GM21367 (cell line): Measurements from ENCODE around the gene ANKRD12.
"Not testable (repeated sequence)": the region's sequence is repeated elsewhere in the genome, so short reads cannot be mapped to it uniquely, and the experiment has no call there.

Experiments used
- ATAC-seq: cut with Tn5 transposase; IDR thresholded peaks from one replicate; pipeline ENCODE4 v1.9.1; 2021; ENCODE audit not compliant: unreplicated experiment

The ANKRD12 gene

GRCh38 chr18:9140984-9141383 lies 4.4 kb downstream of the ANKRD12 start:
- no peak for ATAC-seq

DNA sequence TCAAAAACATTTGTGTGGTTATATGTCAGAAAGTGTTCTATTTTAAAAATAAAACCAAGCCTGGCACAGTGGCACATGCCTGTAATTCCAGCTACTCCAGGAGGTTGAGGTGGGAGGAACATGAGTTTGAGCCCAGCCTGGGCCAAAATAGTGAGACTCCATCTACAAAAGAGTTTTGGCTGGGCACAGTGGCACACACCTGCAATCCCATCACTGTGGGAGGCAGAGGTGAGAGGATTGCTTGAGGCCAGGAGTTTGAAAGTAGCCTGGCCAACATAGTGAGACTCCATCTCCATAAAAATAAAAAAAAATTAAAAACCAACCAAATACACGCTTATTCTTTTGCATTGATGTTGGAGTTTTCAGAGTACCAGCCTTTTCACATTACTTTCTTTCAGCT lies 9.6 kb downstream of the ANKRD12 start:
- ATAC-seq, result no peak

GRCh38 chr18:9147440-9148202 lies 11.0 kb downstream of the ANKRD12 start:
- ATAC-seq, result peak; percentile 51

- no peak for ATAC-seq
These were observed 11.6 kb downstream of the ANKRD12 start for GRCh38 chr18:9148203-9148552.

DNA sequence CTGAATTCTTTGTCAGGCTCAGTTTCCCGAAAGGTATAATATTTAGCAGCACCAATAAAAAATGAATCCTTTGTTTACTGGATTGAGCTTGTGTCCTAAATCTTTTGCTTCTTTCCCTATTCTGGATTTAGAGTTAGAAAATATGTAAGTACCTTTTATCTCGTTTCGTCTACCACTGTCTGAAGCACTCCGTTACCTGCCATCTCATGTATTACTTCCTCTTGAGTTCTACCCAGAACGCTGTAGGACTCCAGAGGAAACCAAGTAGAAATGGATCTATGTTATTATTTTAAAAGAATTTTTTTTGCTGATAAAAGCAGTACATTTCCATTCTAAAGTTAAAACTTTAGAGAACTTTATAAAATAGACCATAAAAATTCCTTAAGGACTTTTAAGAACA lies 13.5 kb downstream of the ANKRD12 start:
- no peak for ATAC-seq

DNA sequence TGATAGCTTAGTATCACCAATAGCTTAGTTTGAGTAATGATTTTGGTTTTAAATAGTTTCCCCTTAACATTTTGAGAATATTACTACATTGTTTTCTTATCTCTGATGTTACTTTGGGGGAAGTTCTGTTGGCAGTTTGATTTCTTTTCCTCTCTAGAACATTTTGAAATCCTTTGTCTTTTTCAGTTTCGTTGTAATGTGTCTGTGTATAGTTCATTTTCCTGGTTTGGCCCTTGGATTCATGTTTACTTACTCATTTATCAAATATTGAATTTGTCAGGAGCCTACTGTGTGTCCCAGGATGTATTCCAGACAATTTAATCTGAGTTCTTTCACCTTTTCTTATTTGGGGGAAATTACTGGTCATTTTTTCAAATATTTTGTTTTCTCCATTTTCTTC lies 16.7 kb downstream of the ANKRD12 start:
- ATAC-seq, result no peak

- no peak for ATAC-seq
These were observed 20.1 kb downstream of the ANKRD12 start for GRCh38 chr18:9156604-9157249.

DNA sequence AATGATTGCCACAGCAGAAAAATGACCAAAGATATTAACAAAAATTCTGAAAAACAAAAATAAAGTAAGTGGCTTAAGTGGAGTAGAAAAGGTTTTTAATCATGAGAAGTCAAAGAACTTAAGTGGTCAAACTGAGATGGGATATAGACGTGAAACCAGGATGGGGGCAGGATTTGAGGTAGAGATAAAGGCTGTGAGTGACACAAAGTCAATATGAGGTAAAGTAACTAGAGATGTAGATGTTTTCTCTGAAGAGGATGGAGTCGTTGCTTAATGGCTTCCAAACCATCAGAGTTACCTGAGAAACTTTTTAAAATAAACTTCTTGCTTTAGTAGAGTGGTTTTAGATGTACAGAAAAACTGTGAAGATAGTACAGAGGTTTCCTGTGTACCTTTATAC lies 21.2 kb downstream of the ANKRD12 start:
- no peak for ATAC-seq

GRCh38 chr18:9160014-9160413 lies 23.4 kb downstream of the ANKRD12 start:
- ATAC-seq, result no peak

- ATAC-seq, result not testable (repeated sequence)
These were observed 26.1 kb downstream of the ANKRD12 start for GRCh38 chr18:9162663-9163062.

GRCh38 chr18:9164149-9164548 lies 27.6 kb downstream of the ANKRD12 start:
- not testable (repeated sequence) for ATAC-seq

DNA sequence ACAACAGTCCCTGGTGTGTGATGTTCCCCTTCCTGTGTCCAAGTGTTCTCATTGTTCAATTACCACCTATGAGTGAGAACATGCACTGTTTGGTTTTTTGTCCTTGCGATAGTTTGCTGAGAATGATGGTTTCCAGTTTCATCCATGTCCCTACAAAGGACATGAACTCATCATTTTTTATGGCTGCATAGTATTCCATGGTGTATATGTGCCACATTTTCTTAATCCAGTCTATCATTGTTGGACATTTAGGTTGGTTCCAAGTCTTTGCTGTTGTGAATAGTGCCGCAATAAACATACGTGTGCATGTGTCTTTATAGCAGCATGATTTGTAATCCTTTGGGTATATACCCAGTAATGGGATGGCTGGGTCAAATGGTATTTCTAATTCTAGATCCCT lies 29.3 kb downstream of the ANKRD12 start:
- not testable (repeated sequence) for ATAC-seq

- not testable (repeated sequence) for ATAC-seq
These were observed 32.9 kb downstream of the ANKRD12 start for GRCh38 chr18:9169515-9169914.

DNA sequence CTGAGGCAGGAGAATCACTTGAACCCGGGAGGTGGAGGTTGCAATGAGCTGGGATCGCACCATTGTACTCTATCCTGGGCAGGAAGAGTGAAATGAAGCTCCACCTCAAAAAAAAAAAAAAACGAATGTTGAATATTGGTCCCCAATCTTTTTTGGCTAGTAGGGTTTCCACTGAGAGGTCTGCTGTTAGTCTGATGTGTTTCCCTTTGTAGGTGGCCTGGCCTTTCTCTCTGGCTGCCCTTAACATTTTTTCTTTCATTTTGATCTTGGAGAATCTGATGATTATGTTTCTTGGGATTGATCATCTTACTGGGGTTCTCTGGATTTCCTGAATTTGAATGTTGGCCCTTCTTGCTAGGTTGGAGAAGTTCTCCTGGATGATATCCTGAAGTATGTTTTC lies 35.3 kb downstream of the ANKRD12 start:
- not testable (repeated sequence) for ATAC-seq

- no peak for ATAC-seq
These were observed 36.0 kb downstream of the ANKRD12 start for GRCh38 chr18:9172506-9173127.

DNA sequence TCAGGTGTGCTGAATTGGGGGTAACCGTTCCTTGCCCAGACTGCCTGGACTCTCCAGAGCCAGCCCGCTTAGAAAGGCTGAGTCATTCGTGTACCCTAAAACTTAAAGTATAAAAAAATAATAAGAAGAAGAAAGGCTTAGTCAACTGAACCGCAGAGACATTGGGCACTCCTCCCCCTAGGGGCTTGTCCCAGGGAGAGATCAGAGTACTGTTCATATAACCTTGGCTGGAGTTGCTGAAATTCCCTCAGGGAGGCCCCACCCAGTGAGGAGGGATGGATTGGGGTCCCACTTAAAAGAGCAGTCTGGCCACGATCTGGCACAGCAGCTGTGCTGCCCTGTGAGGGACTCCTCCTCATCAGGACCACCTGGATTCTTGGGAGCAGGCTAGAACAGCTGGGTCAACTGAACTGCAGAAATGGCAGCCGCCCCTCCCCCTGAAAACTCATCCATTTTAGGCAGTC lies 37.2 kb downstream of the ANKRD12 start:
- ATAC-seq, result no peak

- ATAC-seq, result no peak
These were observed 37.7 kb downstream of the ANKRD12 start for GRCh38 chr18:9174302-9174701.

GRCh38 chr18:9175115-9175514 lies 38.5 kb downstream of the ANKRD12 start:
- no peak for ATAC-seq

DNA sequence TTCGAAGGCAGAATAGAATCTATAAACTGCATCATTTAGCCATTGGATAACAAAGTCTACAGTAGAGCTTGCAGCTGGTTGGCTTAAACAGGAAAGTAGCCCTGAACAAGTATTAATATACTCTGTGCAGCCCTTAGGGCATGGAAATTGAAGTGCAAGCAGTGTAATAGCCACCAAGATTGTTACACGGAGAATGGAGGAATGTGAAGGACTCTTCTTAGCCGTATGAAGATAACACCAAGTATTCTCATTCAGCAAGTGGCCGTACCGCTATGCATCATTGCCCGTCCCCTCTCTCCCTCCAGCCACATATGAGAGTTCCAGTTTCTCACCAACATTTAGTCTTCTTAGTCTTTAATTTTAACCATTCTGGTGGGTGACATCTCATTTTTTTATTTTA lies 40.5 kb downstream of the ANKRD12 start:
- ATAC-seq, result no peak

GRCh38 chr18:9177466-9177865 lies 40.9 kb downstream of the ANKRD12 start:
- no peak for ATAC-seq

GRCh38 chr18:9178557-9178956 lies 42.0 kb downstream of the ANKRD12 start:
- no peak for ATAC-seq

- no peak for ATAC-seq
These were observed 44.7 kb downstream of the ANKRD12 start for GRCh38 chr18:9181275-9181674.
